RWPE1 (cell line): ENCODE measurements around the gene ABR.
A peak's percentile ranks its signal among the peaks of the same experiment; 100 is the strongest.
"Not testable (repeated sequence)": the region's sequence is repeated elsewhere in the genome, so short reads cannot be mapped to it uniquely, and the experiment has no call there.

Experiments
- CTCF ChIA-PET: fragments of 350-600 bp; sonication (Branson Sonifier 250); formaldehyde crosslinking; extraction: SDS; loops from one replicate; lab custom pipeline; 2021; lab: Yijun Ruan, JAX
- POLR2A ChIA-PET: fragments of 400-600 bp; formaldehyde crosslinking; extraction: SDS; loops from one replicate; lab custom pipeline; 2020; ENCODE audit warnings: antibody characterized with exemption; ENCODE audit not compliant: low non-redundant PET; lab: Yijun Ruan, JAX
- DNase-seq: peaks from one replicate; pipeline ENCODE4 v3.0.0; 2012; ENCODE audit warnings: low spot score
- H3K27ac ChIP-seq: fragments of 450-650 bp; 2 replicates; pipeline ENCODE4 v1.5.1; 2017
- TF ChIP-seq, protein P1 (sequence below): fragments of 450-650 bp; conservative IDR thresholded peaks from 2 replicates; pipeline ENCODE4 v1.5.1; 2017; ENCODE audit warnings: low read depth, mild to moderate bottlenecking

ABR gene

DNA sequence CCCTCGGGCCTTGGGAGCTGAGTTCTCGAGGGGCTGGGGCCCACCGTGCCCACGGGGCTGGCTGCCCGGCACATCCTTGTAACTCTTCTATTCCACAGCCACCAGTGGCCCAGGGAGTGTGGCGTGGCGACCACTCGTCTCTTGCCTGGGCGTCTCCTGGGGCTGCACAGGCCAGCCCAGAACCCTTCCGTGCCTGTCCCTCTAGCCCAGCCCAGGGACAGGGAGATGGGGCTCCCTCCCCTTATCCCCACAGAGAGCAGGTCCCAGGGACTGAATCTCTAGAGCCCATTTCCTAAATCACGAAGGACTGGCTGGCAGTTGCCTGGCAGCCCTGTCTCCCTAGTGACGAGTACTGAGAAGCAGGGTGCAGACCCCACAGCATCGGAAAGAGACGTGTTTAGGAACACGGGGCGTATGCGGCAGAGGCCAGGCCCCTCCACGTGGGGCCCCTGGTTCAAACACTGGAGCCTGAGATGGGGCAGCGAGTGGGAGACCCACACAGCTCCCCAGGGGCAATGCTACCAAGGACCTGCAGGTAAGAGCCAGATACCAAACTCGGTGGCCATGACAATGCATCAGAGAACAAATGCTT, 131.8 kb downstream of the ABR start:
- H3K27ac ChIP-seq = peak overlapping the region; percentile 11; the same call in 1 of the 2 replicates
- ChIA-PET CTCF (interaction anchor here (0.6 to 0.7 kb wide), 2 partner anchors 138 to 517 kb away, joined by 3 to 4 read pairs; no protein-coding TSS in a partner anchor), POLR2A (no interaction called here)
- TF ChIP-seq, protein P1, sequence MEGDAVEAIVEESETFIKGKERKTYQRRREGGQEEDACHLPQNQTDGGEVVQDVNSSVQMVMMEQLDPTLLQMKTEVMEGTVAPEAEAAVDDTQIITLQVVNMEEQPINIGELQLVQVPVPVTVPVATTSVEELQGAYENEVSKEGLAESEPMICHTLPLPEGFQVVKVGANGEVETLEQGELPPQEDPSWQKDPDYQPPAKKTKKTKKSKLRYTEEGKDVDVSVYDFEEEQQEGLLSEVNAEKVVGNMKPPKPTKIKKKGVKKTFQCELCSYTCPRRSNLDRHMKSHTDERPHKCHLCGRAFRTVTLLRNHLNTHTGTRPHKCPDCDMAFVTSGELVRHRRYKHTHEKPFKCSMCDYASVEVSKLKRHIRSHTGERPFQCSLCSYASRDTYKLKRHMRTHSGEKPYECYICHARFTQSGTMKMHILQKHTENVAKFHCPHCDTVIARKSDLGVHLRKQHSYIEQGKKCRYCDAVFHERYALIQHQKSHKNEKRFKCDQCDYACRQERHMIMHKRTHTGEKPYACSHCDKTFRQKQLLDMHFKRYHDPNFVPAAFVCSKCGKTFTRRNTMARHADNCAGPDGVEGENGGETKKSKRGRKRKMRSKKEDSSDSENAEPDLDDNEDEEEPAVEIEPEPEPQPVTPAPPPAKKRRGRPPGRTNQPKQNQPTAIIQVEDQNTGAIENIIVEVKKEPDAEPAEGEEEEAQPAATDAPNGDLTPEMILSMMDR = no peak
- DNase-seq = no peak

DNA sequence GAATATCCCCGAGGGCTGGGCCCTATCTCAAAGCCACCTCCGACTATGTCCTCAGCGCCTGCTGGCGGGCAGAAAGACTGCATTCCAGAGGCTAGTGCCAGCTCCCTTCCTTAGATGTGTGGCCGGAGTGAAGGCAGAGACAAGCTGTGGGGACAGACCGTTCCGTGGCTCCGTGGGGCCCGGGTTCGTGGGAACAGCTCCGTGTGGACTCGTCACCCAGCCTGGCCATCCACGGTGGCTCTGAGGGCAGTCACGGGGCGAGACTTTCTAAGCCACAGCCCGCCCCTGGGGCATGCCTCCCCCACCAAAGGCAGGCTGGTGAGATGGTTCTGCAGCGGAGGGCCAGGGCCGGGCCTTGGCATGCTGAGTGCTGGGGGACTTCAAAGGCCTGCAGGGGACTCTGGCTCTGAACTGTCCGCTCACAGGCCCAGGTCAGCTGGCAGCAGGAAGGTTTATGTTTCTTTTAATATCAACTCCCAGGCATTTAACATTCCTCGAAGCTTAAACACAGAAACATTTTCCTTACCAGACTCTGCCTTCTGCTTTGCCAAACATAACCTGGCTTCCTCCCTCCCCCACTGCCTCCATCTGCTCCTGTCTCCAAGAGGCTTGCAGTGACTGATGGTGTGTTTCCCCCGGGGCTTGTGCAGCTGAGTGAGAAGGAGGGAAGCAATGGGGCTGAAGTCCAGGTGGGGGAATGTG, 132.5 kb downstream of the ABR start:
- no peak for DNase-seq
- POLR2A ChIA-PET = no interaction called here
- peak overlapping the region; percentile 11; the same call in 1 of the 2 replicates for H3K27ac ChIP-seq
- TF ChIP-seq, protein P1 = no peak
- CTCF ChIA-PET = interaction anchor here (0.6 kb wide), 1 partner anchor 517 kb away, joined by 4 read pairs; no protein-coding TSS in a partner anchor

DNA sequence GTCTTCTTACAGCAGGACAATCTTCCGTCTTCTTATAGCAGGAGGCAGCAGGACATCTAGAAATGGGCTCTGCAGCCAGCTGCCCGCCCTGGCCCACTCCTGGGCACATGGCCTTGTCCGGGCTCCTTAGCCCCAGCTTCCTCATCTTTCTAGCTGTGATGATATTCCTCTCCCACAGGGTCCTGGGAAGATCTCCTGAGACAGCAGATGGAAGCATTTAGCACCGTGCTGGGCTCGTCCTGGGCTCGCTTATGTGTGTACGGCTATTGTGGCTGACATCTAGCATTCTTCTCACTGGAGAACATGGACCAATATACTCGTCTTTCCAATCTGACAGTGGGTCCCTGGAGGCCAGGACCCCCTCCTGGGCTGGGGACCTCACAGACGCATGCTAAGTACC, 134.3 kb downstream of the ABR start:
- ChIA-PET CTCF (interaction anchor here (2.0 kb wide), 1 partner anchor 13 kb away, joined by 6 read pairs; no protein-coding TSS in a partner anchor), POLR2A (no interaction called here)
- no peak overlapping the region for H3K27ac ChIP-seq
- TF ChIP-seq, protein P1 = no peak
- no peak for DNase-seq

DNA sequence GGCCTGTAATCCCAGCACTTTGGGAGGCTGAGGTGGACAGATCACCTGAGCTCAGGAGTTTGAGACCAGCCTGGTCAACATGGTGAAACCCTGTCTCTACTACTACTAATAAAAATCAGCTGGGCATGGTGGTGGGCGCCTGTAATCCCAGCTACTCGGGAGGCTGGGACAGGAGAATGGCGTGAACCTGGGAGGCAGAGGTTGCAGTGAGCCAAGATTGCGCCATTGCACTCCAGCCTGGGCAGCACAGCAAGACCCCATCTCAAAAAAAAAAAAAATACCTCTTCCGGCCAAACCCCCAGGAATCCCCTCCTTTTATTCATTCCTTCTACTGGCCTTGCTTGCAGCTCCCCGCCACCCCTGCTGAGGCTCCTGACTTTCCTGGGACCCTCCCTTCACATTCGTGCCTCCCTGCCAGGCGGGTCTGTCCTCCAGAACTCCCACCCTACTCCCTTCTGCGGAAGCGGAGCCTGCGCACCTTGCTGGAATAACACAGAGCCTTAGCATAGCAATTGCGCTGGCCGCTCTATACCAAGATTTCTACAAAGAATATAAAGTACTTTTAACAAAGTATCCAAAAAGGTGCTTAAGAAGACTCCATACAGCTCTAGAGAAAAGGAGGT, 135.3 kb downstream of the ABR start:
- DNase-seq, H3K27ac ChIP-seq: not testable (repeated sequence)
- CTCF ChIA-PET = interaction anchor here (0.6 to 2.0 kb wide), 3 partner anchors 12 to 49 kb away, joined by 3 to 8 read pairs (median 6); no protein-coding TSS in a partner anchor
- POLR2A ChIA-PET = interaction anchor here (0.6 kb wide), 1 partner anchor 676 kb away, joined by 3 read pairs; no protein-coding TSS in a partner anchor

DNA sequence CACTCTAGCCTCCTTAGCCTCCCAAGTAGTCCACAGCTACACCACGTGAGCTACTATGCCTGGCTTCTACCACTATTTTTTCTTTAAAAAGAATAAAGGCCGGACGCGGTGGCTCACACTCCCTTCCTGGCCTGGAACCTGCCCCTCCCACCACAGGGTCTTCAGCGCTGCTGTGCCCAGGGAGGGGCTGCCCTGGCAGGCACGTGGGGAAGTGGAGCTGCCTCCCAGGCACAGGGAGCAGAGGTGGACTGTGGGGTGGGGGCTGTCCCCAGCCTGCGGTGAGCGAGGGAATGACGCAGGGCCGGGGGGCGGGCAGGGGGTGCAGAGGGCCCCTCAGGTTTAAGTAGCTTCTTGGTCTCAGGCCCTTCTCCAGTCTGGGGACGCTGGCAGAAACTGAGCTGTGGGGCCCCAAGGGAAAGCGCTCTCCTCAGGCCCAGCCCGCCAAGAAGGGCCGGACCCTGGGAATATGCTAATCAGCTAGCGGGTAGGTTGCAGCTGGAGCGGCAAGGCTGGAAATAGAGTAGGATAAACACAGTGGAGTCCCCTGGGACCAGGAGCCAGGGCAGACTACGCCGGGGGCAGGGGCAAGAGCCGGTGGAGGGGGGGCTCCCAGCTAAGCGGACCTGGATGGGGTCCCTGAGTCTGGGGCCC, 136.1 kb downstream of the ABR start:
- H3K27ac ChIP-seq = no peak overlapping the region
- TF ChIP-seq, protein P1 = no peak
- POLR2A ChIA-PET = interaction anchor here (0.6 kb wide), 1 partner anchor 218 kb away, joined by 3 read pairs; no protein-coding TSS in a partner anchor
- DNase-seq = no peak
- CTCF ChIA-PET = interaction anchor here (0.6 to 2.0 kb wide), 3 partner anchors 12 to 49 kb away, joined by 3 to 8 read pairs (median 6); no protein-coding TSS in a partner anchor

DNA sequence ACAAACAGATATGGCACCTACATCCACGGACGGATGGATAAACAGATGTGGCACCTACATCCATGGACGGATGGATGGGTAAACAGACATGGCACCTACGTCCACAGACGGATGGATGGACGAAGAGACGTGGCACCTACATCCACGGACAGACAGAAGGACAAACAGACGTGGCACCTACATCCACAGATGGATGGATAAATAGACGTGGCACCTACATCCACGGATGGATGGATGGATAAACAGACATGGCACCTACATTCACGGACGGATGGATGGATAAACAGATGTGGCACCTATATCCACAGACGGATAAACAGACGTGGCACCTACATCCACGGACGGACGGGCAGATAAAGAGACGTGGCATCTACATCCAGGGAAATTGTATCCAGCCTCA, 137.3 kb downstream of the ABR start:
- CTCF ChIA-PET = interaction anchor here (0.7 kb wide), 1 partner anchor 513 kb away, joined by 6 read pairs; no protein-coding TSS in a partner anchor

More for the DNA sequence above, 137.3 kb downstream of the ABR start:
- no peak overlapping the region for H3K27ac ChIP-seq
- DNase-seq = no peak
- TF ChIP-seq, protein P1 = no peak
- POLR2A ChIA-PET = no interaction called here
